Measurements from ENCODE around the gene COLGALT1.
"Not testable (repeated sequence)": the region's sequence is repeated elsewhere in the genome, so short reads cannot be mapped to it uniquely, and the experiment has no call there.

COLGALT1 gene

GRCh38 chr19:17560205-17560595 is 4.8 kb downstream of the COLGALT1 start:
- no peak for DNase-seq (ENCODE audit: low read depth in 2 of 2)

DNA sequence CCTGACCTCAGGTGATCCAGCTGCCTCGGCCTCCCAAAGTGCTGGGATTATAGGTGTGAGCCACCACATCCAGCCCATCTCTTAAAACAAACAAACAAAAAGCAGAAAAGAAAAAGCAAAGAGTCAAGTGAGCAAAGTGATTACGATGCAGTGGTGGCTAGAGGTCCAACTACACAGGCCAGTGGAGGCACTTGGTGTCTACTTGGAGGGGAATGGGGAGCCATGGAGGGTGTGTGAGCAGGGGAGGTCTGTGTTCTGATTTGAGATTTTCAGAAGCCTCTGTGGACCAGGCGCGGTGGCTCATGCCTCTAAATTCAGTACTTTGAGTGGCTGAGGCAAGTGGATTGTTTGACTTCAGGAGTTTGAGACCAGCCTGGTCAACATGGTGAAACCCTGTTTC is 6.6 kb downstream of the COLGALT1 start:
- no peak for DNase-seq (ENCODE audit: low read depth in 2 of 2)

DNA sequence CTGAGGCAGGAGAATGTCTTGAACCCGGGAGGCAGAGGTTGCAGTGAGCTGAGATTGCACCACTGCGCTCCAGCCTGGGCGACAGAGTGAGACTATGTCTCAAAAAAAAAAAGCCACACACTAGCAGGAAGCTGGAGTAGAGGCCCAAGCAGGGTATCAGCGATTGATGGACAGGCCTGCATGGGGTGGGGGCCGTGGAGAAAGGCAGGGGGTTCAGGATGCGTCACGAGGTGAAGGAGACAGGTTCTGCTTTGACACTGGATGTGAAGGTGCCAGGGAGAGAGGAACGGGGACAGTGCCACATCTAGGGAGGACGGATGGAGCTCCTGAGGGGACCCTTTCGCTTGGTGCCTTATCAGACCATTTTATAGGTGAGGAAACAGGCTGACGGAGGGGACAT is 7.1 kb downstream of the COLGALT1 start:
- DNase-seq (ENCODE audit: low read depth in 2 of 2), result no peak

DNA sequence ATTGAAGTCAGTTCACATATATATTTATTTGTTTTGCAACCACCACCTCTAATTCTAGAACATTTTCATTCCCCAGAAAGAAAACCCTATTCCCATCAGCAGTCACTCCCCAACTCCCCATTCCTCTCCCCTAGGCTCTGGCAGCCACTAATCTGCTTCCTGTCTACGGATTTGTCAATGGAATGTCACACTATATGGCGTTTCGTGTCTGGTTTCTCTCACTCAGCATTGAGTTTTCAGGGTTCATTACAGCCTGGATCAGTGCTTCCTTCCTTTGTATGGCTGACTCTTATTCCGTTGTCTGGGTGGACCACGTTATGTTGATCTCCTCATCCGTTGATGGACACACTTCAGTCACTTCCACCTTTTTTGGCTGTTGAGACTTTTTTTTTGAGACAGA is 9.3 kb downstream of the COLGALT1 start:
- no peak for DNase-seq (ENCODE audit: low read depth in 2 of 2)

DNA sequence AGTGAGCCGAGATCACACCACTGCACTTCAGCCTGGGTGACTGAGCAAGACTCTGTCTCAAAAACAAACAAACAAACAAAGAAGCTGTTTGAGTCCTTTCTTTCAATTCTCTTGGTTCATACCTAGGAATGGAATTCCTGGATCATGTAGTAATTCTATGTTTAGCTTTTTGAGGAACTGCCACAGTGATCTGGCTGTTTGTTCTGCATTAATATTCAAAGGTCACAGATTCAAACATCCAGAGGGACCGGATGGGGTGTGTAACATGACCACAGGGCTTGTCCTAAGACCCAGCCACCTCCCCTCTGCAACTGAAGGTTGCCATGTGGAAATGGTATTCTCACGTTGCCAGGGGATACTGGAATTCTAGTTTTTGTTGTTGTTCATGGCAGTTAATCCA is 10.2 kb downstream of the COLGALT1 start:
- DNase-seq (ENCODE audit: low read depth in 2 of 2), result no peak

GRCh38 chr19:17567940-17568339 is 12.5 kb downstream of the COLGALT1 start:
- DNase-seq (ENCODE audit: low read depth in 2 of 2), result no peak

GRCh38 chr19:17570291-17570690 is 14.8 kb downstream of the COLGALT1 start:
- not testable (repeated sequence) for DNase-seq (ENCODE audit: low read depth in 2 of 2)

DNA sequence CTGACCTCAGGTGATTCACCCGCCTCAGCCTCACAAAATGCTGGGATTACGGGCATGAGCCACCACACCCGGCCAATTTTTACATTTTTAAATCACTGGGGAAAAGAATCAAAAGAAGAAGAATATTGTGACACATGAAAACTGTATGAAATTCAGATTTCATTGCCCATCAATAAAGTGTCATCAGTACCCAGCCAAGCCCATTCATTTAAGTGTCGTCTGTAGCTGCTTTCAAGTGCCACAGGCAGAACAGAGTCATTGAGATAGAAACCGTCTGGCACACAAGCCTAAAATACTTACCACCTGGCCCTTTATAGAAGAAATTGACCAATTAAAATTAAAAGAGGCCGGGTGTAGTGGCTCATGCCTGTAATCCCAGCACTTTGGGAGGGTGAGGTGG is 15.3 kb downstream of the COLGALT1 start:
- no peak for DNase-seq (ENCODE audit: low read depth in 2 of 2)

GRCh38 chr19:17572638-17573037 is 17.2 kb downstream of the COLGALT1 start:
- no peak for DNase-seq (ENCODE audit: low read depth in 2 of 2)

DNA sequence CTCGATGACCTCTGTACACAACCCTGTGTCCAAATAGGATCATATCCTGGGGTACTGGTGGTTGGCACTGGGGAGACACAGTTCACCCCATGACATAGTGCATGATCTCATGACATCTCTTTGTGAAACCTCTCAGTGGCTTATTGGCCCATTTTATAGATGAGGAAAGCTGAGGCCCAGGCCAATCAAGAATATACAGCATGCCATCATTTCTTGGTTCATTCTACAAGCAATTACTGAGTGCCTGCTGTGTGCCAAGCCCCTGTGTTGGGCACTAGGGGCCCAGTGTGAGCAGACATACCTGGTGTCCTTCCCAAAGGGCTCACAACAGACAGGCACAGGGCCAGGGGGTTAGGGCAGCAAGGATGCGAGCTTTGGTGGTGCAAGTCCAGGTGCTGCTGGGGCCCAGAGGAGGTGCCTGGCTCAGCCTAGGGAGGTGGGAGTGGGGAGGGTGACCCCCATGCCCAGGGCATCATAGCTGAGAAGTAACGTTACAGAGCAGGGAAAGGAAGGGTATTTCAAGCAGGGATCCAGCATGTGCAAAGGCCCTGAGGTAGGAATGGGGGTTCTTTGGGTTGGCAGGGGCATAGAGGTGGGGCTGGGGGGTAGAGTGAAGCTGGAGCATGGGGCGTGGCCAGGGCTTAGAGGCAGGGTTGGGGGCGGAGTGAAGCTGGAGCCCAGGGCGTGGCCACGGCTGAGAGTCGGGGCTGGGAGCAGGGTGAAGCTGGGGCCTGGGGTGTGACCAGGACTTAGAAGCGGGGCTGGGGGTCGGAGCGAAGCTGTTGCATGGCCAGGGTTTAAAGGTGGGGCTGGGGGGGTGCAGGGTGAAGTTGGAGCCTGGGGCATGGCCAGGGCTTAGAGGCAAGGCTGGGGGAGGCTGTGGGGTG is 20.7 kb downstream of the COLGALT1 start:
- no peak for DNase-seq (ENCODE audit: low read depth in 2 of 2)

GRCh38 chr19:17576758-17577456 is 21.5 kb downstream of the COLGALT1 start:
- no peak for DNase-seq (ENCODE audit: low read depth in 2 of 2)

DNA sequence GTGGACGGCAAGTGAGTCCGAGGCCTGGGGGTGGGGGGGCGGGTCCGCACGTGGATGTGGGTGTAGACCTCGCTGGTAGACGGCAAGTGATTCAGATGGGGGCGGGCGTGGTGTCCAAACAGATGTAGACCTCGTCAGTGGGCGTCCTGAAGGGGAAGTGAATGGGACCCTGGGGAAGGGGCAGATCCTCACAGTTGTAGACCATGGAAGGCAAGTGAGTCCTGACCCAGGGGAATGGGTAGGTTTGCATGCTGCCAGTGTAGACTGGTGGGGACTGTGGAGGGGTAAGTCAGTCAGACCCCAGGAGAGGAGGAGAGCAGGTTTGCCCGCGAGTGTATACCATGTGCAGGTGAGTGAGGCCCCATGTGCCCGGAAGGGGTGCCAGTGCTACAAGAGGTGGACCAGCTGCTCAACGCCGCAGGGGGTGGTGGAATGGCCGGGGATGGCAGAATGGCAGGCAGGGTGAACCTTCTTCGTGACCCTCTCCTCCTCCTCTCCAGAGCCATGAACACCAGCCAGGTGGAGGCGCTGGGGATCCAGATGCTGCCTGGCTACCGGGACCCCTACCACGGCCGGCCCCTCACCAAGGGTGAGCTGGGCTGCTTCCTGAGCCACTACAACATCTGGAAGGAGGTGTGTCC is 22.1 kb downstream of the COLGALT1 start:
- DNase-seq (ENCODE audit: low read depth in 2 of 2), result no peak

- no peak for DNase-seq (ENCODE audit: low read depth in 2 of 2)
Observed at GRCh38 chr19:17579661-17580244, 24.3 kb downstream of the COLGALT1 start.

DNA sequence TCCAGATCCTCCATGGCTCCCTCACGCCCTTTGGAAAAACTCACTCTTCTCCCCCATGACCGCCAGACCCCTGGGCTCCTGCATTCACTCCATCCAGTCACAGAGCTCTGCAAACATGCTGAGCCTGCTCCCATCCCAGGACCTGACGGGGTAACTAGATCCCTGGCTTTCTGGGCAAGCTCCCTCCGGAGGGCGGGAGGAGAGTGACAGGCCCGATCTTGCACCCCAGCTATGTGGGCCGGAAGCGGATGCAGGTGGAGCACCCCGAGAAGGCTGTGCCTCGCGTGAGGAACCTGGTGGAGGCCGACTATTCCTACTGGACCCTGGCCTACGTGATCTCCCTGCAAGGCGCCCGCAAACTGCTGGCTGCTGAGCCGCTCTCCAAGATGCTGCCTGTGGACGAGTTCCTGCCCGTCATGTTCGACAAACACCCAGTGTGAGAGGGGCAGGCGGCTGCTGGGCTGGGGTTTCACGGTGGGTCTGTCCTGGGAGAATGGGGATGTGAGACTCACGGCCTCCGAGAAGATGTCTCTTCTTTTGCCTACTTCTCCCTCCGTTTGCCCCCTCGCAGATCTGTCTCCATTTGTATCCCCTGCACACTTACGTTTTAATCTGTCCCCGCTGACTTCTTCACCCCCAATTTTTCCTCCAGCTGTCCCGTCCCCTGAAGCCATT is 25.2 kb downstream of the COLGALT1 start:
- DNase-seq (ENCODE audit: low read depth in 2 of 2), result no peak

GRCh38 chr19:17581211-17581874 is 25.9 kb downstream of the COLGALT1 start:
- no peak for DNase-seq (ENCODE audit: low read depth in 2 of 2)

DNA sequence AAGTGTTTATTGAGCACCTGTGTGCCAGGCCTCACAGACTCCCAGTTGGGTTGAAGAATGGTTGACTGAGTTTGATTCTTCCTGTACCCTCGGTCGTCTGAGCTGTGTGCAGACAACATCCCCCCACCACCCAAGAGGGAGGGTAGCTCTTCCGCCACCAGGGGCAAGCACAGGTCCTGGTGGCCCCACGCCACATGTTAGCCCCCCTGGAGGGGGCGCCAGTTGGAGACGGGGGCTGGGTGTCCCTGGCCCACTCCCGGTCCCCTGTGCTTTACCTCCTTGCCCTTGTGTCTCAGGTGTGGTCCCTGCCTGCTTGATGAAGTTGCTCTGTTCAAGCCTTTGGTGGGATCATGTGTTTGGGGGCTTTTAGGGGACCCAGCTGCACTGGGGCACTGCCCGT is 27.2 kb downstream of the COLGALT1 start:
- DNase-seq (ENCODE audit: low read depth in 2 of 2), result no peak

DNA sequence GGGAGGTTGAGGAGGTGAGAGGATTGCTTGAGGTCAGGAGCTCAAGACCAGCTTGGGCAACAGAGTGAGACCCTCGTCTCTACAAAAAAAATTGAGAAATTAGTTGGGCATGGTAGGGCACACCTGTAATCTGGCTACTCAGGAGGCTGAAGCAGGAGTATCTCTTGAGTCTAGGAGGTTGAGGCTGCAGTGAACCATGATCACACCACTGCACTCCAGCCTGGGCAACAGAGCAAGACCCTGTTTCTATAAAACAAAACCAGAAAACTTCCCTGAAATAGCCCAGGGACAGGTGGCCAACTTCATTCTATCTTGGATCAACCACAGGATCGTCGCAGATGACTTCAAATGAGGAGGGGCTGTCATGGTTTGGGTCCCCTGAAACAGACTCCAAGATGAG is 28.7 kb downstream of the COLGALT1 start:
- DNase-seq (ENCODE audit: low read depth in 2 of 2), result no peak

GRCh38 chr19:17585395-17585794 is 29.9 kb downstream of the COLGALT1 start:
- not testable (repeated sequence) for DNase-seq (ENCODE audit: low read depth in 2 of 2)

- DNase-seq (ENCODE audit: low read depth in 2 of 2), result no peak
Observed at GRCh38 chr19:17590866-17591265, 35.4 kb downstream of the COLGALT1 start.

DNA sequence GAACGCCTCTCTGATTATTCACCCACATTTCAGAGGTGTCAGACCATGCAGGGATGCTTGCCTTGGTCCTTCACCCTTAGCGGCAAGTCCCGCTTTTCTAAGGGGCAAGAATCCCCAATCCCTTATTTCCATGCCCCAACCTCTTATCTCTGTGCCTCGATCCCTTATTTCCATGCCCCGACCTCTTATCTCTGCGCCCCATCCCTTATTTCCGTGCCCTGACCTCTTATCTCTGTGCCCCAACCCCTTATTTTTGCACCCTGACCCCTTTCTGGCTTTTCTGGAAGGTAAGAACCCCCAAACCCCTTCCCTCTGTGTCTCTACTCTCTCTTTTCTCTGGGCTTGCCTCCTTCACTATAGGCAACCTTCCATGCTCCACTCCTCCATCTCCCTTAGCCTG is 38.8 kb downstream of the COLGALT1 start:
- DNase-seq (ENCODE audit: low read depth in 2 of 2), result not testable (repeated sequence)

DNA sequence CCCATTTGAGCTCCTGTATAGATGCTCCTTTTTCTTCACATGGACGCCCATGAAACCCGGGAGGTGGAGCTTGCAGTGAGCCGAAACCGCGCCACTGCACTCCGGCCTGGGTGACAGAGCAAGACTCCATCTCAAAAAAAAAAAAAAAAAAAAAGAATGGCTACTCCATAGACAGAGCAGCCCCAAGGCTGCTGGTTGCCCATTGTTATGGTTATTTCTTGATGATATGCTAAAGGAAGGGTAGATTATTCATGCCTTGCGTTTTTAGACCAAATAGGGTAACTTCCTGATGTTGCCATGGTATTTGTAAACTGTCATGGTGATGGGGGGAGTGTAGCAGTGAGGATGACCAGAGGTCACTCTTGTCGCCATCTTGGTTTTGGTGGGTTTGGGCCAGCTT is 42.6 kb downstream of the COLGALT1 start:
- DNase-seq (ENCODE audit: low read depth in 2 of 2), result not testable (repeated sequence)
